ENCODE measurements around the gene FEM1A.
A peak's percentile ranks its signal among the peaks of the same experiment; 100 is the strongest.
"Not testable (repeated sequence)": the region's sequence is repeated elsewhere in the genome, so short reads cannot be mapped to it uniquely, and the experiment has no call there.

FEM1A gene

DNA sequence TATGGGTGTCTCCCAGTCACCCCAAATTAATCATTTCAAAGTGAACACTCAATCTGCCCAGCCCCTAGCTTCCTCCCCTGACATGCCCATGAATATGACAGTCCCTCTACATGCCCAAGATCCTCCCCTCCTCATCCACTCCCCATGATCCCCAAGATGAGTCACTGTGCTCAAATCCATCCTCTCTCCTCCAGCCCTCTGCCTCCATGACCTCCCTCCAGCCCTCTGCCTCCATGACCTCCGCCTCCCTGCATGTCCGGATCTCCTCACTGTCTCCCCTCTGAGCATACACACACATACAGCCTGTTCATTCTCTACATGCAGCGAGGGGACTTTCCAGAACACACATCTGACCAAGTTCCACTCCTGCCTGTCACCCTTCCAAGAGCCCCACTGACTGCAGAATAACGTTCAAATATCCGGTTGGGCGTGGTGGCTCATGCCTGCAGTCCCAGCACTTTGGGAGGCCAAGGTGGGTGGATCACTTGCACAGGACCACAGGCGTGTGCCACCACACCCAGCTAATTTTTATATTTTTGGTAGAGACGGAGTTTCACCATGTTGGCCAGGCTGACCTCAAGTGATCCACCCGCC is 18.4 kb upstream of the FEM1A start:
- DNase-seq (ENCODE audit: low read depth in 2 of 2), result no peak

DNA sequence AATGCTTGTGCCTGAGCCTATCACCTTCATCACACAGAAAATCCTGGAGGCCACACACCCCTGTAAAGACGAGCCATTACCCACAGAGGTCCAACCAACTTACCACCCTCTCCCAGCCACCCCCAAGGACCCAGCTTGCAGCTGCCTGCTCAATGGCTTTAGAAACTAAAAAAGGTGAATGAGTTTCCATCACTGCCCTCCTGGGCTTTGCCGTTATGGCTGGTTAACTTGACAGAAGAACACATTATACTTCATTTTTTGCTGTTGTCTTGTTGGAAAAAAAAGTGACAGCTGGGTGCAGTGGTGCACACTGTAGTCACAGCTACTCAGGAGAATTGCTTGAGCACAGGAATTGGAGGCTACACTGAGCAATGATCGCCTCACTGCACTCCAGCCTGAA is 17.4 kb upstream of the FEM1A start:
- DNase-seq (ENCODE audit: low read depth in 2 of 2), result no peak

DNA sequence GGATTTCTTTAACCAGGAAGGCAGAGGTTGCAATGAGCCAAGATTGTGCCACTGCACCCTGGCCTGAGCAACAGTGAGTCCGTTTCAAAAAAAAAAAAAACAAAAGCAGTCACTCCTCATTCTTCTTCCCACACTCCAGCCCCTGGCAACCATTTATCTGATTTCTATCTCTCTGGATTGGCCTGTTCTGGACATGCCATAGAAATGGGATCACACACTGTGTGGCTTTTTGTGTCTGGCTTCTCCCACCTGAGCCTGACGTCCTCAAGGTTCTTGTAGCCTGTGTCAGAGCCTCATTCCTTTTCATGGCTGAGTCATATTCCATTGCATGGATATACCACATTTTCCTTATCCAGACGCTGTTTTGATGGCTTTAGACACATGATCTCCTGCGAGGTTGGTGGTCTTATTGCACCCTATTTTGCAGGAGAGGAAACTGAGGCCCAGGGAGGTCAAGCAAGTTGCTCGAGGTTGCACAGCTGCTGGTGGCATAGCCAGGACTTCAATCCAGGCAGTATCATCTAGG is 15.8 kb upstream of the FEM1A start:
- DNase-seq (ENCODE audit: low read depth in 2 of 2), result no peak

DNA sequence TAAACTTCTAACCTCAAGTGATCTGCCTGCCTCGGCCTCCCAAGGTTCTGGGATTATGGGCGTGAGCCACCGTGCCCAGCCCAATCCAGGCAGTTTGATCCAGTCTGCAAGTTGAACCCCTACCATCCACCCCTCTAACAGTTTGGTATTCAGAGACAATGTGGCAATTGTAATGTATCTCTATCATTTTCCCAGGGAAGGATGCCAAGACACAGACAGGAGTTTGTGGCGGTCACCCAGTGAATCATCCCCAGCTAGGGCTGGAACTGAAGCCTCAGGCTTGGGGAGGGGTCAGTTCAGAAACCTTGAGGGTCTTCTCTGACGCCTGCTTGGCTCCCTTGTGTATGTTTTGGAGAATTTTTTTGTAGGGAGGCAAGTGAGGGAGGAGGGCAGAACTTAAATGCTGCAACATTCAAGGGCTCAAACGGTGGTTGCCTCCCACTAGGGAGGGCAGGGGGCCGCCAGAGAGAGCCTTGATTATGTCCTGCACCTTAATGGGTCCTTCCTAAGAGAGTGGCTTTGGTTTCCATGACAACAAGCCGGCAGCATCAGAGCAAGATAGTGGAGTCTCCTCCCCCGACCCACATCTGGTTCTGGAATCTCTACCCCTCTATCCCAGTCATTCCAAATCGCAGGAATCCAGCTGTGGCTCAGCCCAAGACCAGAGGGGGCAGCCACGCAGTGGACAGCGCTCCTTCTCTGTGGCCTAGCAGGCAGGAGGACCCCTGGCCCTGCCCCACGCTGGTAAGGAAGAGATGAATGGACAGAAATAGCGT is 14.9 kb upstream of the FEM1A start:
- no peak for DNase-seq (ENCODE audit: low read depth in 2 of 2)

DNA sequence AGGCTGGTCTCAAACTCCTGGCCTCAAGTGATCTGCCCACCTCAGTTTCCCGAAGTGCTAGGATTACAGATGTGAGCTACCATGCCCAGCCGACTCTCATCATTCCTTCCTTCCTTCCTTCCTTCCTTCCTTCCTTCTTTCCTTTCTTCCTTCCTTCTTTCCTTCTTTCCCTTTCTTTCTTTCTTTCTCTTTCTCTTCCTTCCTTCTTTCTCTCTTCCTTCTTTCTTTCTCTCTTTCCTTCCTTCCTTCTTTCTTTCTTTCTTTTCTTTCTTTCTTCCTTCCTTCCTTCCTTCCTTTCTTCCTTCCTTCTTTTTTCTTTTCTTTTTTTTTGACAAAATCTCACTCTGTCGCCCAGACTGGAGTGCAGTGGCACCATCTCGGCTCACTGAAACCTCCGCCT is 13.4 kb upstream of the FEM1A start:
- DNase-seq (ENCODE audit: low read depth in 2 of 2), result not testable (repeated sequence)

DNA sequence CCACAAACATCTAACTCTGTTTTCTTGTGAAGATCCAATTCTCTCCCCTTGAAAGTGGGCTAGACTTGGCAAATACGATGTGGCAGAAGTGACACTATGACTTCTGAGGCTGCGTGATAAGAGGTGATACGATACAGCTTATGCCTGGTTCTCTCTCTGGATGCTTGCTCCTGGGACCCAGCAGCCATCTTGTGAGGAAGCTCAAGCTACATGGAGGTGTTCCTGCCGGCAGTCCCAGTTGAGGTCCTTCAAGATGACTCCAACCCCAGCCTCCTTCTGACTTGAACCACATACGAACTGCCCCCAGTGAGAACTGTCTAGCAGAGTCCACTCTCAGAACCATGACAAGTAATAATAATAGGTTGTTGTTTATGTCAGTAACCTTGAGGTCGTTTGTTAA is 10.7 kb upstream of the FEM1A start:
- DNase-seq (ENCODE audit: low read depth in 2 of 2), result no peak

DNA sequence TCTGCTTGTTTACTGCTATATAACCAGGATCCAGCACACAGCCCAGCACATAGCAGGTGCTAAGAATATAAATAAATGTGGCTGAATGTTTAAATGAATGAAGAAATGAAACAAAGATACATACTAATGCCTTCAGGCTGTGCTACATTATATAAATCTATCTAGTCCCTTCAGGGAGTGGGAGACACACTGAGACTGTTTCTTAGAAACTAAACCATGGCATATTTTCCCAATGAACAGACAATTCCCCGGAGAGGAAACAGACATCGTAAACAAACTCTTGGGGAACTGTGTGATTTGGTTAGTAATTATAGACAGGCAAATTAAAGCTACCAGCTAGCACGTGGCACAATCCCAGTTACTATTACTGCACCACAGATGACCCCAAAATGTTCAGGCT is 9.7 kb upstream of the FEM1A start:
- DNase-seq (ENCODE audit: low read depth in 2 of 2), result no peak

DNA sequence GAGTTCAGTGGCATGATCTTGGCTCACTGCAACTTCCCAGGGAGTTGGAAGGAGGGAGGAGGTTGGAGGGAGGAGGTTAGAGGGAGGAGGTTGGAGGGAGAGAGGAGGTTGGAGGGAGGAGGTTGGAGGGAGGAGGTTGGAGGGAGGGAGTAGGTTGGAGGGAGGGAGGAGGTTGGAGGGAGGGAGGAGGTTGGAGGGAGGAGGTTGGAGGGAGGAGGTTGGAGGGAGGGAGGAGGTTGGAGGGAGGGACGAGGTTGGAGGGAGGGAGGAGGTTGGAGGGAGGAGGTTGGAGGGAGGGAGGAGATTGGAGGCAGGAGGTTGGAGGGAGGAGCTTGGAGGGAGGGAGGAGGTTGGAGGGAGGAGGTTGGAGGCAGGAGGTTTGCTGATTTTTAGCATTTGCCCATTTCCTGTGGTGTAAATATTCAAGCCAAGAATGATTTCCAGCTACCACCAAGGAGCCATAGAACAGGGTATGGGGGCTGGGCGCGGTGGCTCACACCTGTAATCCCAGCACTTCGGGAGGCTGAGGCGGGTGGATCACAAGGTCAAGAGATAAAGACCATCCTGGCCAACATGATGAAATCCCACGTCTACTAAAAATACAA is 5.0 kb upstream of the FEM1A start:
- DNase-seq (ENCODE audit: low read depth in 2 of 2), result not testable (repeated sequence)

DNA sequence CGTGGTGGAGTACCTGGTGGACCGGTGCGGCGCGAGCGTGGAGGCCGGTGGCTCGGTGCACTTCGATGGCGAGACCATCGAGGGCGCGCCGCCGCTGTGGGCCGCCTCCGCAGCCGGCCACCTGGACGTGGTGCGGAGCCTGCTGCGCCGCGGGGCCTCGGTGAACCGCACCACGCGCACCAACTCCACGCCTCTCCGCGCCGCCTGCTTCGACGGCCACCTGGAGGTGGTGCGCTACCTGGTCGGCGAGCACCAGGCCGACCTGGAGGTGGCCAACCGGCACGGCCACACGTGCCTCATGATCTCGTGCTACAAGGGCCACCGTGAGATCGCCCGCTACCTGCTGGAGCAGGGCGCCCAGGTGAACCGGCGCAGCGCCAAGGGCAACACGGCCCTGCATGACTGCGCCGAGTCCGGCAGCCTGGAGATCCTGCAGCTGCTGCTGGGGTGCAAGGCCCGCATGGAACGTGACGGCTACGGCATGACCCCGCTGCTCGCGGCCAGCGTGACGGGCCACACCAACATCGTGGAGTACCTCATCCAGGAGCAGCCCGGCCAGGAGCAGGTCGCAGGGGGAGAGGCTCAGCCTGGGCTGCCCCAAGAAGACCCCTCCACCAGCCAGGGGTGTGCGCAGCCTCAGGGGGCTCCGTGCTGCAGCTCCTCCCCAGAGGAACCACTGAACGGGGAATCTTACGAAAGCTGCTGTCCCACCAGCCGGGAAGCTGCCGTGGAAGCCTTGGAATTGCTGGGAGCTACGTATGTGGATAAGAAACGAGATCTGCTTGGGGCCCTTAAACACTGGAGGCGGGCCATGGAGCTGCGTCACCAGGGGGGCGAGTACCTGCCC is 708 bp downstream of the FEM1A start:
- not testable (repeated sequence) for DNase-seq (ENCODE audit: low read depth in 2 of 2)

DNA sequence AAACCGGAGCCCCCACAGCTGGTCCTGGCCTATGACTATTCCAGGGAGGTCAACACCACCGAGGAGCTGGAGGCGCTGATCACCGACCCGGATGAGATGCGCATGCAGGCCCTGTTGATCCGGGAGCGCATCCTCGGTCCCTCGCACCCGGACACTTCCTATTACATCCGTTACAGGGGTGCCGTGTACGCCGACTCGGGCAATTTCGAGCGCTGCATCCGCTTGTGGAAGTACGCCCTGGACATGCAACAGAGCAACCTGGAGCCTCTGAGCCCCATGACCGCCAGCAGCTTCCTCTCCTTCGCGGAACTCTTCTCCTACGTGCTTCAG is 1.3 kb downstream of the FEM1A start:
- not testable (repeated sequence) for DNase-seq (ENCODE audit: low read depth in 2 of 2)

DNA sequence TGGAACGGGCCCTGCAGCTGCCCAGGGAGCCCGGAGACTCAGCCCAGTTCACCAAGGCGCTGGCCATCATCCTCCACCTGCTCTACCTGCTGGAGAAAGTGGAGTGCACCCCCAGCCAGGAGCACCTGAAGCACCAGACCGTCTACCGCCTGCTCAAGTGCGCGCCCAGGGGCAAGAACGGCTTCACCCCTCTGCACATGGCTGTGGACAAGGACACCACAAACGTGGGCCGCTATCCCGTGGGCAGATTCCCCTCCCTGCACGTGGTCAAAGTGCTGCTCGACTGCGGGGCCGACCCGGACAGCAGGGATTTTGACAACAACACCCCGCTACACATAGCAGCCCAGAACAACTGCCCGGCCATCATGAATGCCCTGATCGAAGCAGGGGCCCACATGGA is 1.7 kb downstream of the FEM1A start:
- not testable (repeated sequence) for DNase-seq (ENCODE audit: low read depth in 2 of 2)

DNA sequence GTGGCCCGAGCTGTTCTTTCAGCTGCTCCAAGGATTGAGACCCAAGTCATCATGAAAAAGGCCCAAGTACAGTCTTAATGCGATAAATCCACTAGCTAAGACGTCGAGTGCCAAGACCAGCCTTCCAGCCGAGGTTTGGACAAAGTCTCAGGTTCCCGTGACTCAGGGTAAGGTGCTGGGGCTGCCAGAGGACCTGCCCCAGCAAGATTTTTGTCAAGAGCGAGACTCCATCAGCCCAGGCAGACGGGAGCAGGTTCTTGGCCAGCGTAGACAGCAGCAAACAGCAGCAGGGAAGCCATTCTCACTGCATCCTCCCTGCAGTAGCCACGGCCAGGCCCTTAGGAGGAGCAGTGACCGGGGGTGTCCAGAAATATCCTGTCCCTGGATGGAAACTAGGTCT is 3.4 kb downstream of the FEM1A start:
- DNase-seq (ENCODE audit: low read depth in 2 of 2), result no peak

DNA sequence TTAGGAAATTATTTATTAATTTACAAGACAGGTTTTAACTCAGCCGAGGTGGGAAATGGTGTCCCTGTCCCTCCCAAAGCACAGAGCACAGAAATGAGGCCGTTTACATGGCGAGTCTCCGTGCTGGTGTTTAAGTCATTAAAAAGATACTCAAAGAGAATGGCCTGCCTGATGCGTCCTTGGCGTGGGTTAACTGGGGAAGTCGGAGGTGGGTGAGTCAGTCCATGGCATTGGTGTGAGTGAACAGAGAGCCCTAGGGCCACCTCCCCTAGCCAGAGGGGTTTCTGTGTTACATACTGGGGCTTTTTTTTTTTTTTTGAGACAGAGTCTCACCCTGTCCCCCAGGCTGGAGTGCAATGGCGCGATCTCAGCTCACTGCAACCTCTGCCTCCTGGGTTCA is 3.9 kb downstream of the FEM1A start:
- DNase-seq (ENCODE audit: low read depth in 2 of 2), result no peak

DNA sequence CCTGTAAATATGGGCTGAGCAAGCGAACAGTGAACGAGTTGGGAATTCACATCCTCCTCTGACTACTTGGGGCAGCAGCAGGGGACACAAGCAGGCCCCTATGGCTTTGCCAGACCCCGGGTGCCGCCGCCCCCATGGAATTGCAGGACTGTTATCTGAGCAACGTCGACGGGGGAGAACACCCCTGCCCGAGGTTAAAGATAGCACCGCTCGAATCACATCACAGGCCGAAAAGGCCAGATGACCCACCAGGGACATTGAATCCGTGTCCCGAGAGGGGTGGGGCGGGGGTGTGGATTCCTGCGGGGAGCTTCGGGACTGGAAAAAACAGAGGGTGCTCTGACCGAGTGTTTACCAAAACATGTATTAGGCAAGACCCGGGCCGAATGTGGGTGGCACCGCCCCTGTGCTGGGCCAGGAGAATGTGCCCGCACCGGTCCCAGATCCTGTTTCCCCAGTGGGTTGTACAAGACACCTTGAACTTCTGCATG is 9.1 kb downstream of the FEM1A start:
- DNase-seq (ENCODE audit: low read depth in 2 of 2), result no peak

DNA sequence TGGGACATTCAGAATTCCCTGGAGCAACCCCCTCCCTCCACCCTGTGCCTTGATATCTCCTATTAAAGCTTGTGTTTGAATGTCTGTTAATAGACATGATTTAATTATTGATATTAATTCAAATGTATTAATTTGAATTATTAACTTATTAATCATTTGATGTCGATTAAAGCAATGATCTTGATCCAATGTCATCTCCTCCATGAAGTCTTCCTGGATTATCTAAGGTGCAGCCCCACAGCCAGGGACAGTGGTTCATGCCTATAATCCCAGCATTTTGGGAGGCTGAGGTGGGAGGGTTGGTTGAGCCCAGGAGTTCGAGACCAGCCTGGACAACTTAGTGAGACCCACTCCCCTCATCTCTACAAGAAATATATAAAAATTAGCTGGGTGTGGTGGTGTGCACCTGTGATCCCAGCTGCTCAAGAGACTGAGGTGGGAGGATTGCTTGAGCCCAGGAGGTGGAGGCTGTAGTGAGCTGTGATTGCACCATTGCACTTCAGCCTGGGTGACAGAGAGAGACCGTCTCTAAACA is 9.6 kb downstream of the FEM1A start:
- DNase-seq (ENCODE audit: low read depth in 2 of 2), result no peak

DNA sequence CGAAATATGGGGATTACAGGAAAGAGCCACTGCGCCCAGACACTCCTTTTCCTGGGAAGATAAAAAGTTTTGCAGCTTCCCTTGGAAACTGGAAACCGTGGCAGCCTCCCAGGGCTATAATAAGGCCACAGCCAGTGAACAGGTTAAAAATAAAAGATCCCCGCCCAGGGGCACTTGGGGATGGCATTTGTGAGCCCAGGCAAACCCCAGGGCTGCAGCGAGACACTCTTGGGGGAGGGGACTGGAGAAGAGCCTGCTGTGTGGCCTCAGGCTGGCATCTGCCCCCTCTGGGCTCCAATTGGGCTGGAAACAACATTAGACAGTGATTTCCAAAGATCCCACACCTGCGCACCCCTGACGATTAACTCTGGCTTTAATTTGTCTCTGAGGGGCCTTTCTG is 11.2 kb downstream of the FEM1A start:
- DNase-seq (ENCODE audit: low read depth in 2 of 2), result no peak

DNA sequence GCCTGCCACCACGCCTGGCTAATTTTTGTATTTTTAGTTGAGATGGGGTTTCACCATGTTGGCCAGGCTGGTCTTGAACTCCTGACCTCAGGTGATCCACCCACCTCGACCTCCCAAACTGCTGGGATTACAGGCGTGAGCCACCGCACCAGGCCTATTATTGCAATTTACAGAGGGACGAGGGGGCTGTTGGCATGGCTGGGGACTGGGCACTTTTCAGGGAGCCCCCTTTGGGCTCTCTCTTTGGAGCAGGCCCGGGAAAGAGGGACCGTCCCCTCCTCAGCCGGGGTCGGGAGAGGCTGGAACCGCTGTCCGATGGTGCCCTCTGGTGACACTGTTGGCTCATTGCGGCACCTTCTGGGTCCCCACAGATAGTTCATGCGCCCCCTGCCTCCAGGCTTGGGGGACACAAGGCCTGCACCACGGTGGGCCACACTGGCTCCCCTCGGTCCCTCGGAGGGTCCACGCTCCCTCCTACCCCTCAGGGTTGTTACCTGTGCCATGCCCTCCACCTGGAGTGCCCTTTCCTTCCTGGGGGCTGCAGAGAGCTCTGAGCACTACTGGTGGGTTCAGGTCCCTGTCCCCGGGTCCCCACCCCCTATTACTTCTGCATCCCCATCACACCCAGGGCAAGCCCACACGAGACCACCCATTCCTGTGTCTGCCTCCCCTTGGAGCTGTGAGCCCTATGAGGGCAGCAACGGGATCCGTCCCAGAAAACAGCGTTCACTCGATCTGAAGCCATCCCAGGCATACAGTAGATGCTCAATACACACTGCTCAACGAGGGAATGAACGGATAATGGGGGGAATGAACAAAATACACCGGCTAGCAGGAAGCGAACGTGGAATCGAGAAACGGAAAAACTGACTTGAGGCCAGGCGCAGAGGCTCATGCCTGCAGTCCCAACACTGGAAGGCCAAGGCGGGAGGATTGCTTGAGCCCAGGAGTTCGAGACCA is 12.5 kb downstream of the FEM1A start:
- peak; percentile 11 to 48 for DNase-seq (ENCODE audit: low read depth in 2 of 2)

DNA sequence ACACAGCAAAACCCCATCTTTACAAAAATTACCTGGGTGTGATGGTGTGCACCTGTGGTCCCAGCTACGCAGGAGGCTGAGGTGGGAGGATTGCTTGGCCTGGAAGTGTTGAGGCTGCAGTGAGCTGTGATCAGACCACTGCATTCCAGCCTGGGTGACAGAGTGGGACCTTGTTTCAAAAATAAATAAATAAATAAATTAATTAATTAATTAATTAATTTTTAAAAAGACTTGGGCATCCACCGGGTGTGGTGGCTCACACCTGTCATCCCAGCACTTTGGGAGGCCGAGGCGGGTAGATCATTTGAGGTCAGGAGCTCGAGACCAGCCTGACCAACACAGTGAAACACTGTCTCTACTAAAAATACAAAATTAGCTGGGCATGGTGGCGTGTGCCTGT is 13.6 kb downstream of the FEM1A start:
- not testable (repeated sequence) for DNase-seq (ENCODE audit: low read depth in 2 of 2)

DNA sequence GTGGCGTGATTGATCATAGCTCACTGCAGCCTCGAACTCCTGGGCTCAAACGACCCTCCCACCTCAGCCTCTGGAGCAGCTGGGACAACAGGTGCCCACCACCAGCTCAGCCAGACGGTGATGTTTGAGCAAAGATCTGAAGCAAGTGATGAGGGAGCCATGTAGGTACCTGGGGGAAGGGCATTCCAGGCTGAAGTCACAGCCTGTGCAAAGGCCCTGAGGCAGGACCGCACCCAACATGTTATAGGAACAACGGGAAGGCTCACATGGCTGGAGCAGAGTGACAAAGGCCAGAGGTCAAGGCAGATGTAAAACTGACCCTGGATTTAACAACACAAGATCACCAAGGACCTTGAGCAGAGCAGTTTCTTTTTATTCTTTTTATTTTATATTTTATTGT is 14.8 kb downstream of the FEM1A start:
- no peak for DNase-seq (ENCODE audit: low read depth in 2 of 2)

DNA sequence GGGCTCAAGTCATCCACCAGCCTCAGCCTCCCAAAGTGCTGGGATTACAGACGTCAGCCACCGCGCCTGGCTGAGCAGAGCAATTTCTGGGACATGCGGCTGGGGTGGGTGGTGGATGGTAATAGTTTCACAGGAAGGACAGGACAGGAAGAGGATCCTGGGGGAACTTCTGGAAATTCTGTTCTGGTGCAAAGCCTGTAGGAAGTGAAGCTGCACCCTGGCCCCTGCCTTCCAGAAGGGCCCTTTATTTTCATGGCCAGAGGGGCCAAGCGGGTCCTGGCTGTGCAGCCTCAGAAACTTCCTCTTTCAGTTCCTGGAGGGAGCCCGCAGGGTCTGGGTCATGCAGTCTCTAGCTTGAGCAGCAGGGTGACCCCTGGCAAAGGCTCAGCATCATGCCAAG is 15.7 kb downstream of the FEM1A start:
- no peak for DNase-seq (ENCODE audit: low read depth in 2 of 2)

Measured in stimulated activated CD4-positive, alpha-beta T cell treated with anti-CD3 and anti-CD28 coated beads, Interleukin-1b, Interleukin-23, amount 100 ng/mL, for 1 hour (primary cell).